ENCODE data around the gene GUCY2C. TPM values are rescaled to one million over a fixed set of nuclear protein-coding genes. Genes with fewer than 3 reads are reported as not detected.

GUCY2C gene
- total RNA-seq, 4 donors from 2014 or later, result 20.5 to 87.4 (median 77.5) TPM

DNA sequence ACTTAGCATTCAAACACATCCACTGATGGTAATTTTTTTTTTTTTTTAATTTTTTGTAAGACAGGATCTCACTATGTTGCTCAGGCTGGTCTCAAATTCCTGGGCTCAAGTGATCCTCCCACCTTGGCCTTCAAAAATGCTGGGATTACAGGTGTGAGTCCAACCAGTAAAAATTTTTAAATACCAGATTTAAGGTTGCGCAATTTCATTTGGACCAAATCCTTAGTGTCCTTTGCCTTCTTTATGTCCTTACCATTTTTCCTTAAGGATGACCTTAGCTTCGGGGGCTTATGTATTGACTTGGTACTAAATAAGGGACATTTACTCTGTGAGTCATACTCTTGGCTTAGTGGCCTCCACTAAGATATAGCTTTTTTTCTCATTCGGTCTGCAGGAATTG is 124.6 kb downstream of the GUCY2C start:
- 93 to 100% methylated on average over 2 to 3 of the region's 3 CpGs for WGBS, 2 donors (ENCODE audit: low coverage in 1 of 2)
- in situ Hi-C loops (cut with MboI; ENCODE audit: low pct_ligation_motif_present in 1 of 4, low pct_unique_long_range_greater_than_20kb in 1 of 4, low sequenced_read_pairs in 3 of 4), result no loop called here
- H3K4me1 ChIP-seq, result peaks cover 0 to 28% (median 13%) of the 10 kb centered on the region in 4 donors

DNA sequence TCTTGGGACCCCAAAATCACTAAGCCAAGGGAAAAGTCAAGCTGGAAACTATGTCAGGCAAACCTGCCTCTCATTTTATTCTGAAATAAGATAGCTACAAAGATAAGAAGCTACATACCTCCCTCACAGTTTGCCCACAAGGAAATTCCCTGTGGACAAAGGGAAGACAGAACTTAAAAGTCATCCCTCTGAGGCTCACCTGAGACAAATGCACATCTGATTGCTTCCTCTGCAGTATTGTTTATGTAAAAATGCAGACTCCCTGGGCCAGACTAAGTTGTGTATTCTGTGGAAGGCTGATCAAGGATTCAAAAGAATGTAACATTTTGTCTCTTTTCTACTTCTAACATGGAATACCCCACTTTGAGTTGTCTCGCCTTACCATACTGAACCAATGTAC is 126.2 kb downstream of the GUCY2C start:
- Histone ChIP-seq H3K27me3 (no peaks in the 10 kb centered on the region), H3K27ac (no peak overlapping the region), H3K36me3 (no peaks in the 10 kb centered on the region), H3K4me3 (no peak overlapping the region), H3K9me3 (no peaks in the 10 kb centered on the region), H3K4me1 (peaks cover 0 to 32% (median 14%) of the 10 kb centered on the region in 4 donors)
- in situ Hi-C loops (cut with MboI; ENCODE audit: low pct_ligation_motif_present in 1 of 4, low pct_unique_long_range_greater_than_20kb in 1 of 4, low sequenced_read_pairs in 3 of 4) (no loop called here), intact Hi-C loops (cut with DNase I; ENCODE audit: low total_unique reads) (no loop called here)
- WGBS, 2 donors (ENCODE audit: low coverage in 1 of 2), result 97 to 100% methylated on average over 1 of the region's 1 CpG
- TF ChIP-seq, protein P1, sequence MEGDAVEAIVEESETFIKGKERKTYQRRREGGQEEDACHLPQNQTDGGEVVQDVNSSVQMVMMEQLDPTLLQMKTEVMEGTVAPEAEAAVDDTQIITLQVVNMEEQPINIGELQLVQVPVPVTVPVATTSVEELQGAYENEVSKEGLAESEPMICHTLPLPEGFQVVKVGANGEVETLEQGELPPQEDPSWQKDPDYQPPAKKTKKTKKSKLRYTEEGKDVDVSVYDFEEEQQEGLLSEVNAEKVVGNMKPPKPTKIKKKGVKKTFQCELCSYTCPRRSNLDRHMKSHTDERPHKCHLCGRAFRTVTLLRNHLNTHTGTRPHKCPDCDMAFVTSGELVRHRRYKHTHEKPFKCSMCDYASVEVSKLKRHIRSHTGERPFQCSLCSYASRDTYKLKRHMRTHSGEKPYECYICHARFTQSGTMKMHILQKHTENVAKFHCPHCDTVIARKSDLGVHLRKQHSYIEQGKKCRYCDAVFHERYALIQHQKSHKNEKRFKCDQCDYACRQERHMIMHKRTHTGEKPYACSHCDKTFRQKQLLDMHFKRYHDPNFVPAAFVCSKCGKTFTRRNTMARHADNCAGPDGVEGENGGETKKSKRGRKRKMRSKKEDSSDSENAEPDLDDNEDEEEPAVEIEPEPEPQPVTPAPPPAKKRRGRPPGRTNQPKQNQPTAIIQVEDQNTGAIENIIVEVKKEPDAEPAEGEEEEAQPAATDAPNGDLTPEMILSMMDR (IDR thresholded peaks at IDR 0.05), result no peak
- TF ChIP-seq EP300 (IDR thresholded peaks at IDR 0.05; ENCODE audit: low read depth) (no peak), POLR2AphosphoS5 (IDR thresholded peaks at IDR 0.05) (no peak), POLR2A (IDR thresholded peaks at IDR 0.05) (no peak)
- no peak for DNase-seq

More for the DNA sequence above, 124.6 kb downstream of the GUCY2C start:
- Histone ChIP-seq H3K4me3 (no peak overlapping the region), H3K36me3 (no peaks in the 10 kb centered on the region), H3K27me3 (no peaks in the 10 kb centered on the region), H3K27ac (no peak overlapping the region), H3K9me3 (no peaks in the 10 kb centered on the region)
- no peak for DNase-seq
- intact Hi-C loops (cut with DNase I; ENCODE audit: low total_unique reads), result no loop called here
- TF ChIP-seq, protein P1 (IDR thresholded peaks at IDR 0.05), result no peak
- TF ChIP-seq POLR2A (IDR thresholded peaks at IDR 0.05) (no peak), POLR2AphosphoS5 (IDR thresholded peaks at IDR 0.05) (no peak), EP300 (IDR thresholded peaks at IDR 0.05; ENCODE audit: low read depth) (no peak)

DNA sequence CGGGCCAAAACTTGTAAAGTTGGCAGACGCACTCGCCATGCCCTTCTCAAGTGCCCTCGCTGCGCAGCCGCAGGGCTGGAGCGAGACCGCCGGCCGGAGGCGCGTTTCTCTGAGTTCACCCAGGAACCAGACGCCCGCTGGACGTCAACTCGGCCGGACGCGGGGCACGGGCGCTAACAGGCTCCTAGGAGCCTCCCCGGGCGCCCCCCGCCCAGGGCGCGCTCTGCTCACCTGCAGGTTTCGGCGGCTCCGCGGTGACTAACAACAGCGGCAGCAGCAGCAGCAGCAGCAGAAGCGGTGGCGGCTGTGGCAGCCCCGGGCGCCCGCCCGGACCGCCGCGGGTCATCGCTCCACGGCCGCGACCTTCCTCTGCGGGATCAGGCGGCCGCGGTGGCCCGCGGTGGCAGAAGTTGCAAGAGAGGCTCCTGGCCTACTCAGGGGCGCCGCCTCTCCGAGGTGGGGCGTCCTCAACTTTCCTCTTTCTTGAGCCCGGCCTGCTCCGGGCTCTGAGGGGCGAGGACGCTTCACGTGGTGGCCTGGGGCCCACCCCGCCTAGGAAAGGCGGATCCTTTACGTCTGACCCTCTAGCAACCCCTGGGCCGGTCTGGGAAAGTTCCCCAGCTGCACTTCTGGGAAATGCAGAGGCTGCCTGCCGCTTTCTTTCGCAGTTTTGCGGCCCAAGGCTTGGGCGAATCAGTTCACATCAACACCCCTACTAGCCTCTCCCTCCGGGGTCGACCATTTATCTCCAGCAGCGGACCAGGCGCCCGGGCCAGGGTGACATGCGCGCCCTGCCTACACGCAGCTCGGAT is 128.8 kb downstream of the GUCY2C start, which contains the start of gene PLBD1:
TSS of gene PLBD1 (minus strand) at position 533 of the 812 bp plus-strand sequence. CDS start at position 346, 187 bp downstream.
- TF ChIP-seq EP300 (IDR thresholded peaks at IDR 0.05; ENCODE audit: low read depth) (no peak), POLR2A (IDR thresholded peaks at IDR 0.05) (peak; percentile 74), POLR2AphosphoS5 (IDR thresholded peaks at IDR 0.05) (peak; percentile 47 to 53 (median 48))
- TF ChIP-seq, protein P1 (IDR thresholded peaks at IDR 0.05), result no peak
- in situ Hi-C loops (cut with MboI; ENCODE audit: low pct_ligation_motif_present in 1 of 4, low pct_unique_long_range_greater_than_20kb in 1 of 4, low sequenced_read_pairs in 3 of 4), result no loop called here
- H3K4me3 ChIP-seq, result peak within 1 kb of the TSS; percentile 48 to 68 (median 65)
- H3K27ac ChIP-seq, result peak within 1 kb of the TSS; percentile 72 to 92 (median 86)
- peaks cover 0 to 37% (median 14%) of the 10 kb centered on the region in 4 donors for H3K4me1 ChIP-seq
- H3K36me3 ChIP-seq, result no peaks in the 10 kb centered on the region
- no peaks in the 10 kb centered on the region for H3K9me3 ChIP-seq
- WGBS, 2 donors (ENCODE audit: low coverage in 1 of 2), result 10% methylated on average over 67 of the region's 76 CpGs; no CpG with 5 or more reads in 1 of the 2 donors
- intact Hi-C loops (cut with DNase I; ENCODE audit: low total_unique reads), result loop anchor here (5.0 kb wide), 1 partner anchor 620 kb away; no protein-coding TSS in a partner anchor
- no peaks in the 10 kb centered on the region for H3K27me3 ChIP-seq
- peak; percentile 71 for DNase-seq

DNA sequence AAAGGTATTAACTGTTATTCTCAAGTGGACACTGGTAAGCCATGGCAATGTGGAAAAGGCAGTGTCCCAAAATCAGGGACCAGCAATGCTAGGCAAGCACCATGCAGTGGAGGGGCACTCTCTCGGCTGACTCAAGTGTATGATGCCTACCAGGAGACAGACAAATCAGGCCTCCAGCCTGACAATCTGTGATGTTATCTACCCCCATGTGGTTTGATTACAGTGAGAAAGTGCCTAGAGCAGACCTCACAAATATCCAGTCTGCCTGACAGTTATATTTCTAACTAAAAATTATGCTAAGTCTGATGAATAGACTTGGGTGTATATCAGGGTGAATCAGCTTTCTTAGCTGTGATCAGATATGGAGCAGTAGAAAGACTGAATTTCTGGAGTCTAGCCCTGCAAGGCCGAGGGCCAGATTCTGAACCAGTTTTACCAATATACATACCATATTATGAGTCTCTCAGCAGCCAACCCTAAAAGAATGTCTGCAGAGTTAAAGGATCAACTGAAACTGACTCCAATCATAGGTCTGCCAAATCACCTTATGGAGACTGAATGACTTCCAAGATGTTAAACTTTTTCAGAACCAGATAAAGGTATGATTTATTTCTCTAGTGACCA is 132.0 kb downstream of the GUCY2C start:
- H3K4me1 ChIP-seq, result peaks cover 0 to 69% (median 23%) of the 10 kb centered on the region in 4 donors
- no peak for DNase-seq
- H3K27ac ChIP-seq, result no peak overlapping the region
- 85% methylated on average over 2 of the region's 2 CpGs; no CpG with 5 or more reads in 1 of the 2 donors for WGBS, 2 donors (ENCODE audit: low coverage in 1 of 2)
- intact Hi-C loops (cut with DNase I; ENCODE audit: low total_unique reads) (no loop called here), in situ Hi-C loops (cut with MboI; ENCODE audit: low pct_ligation_motif_present in 1 of 4, low pct_unique_long_range_greater_than_20kb in 1 of 4, low sequenced_read_pairs in 3 of 4) (no loop called here)
- TF ChIP-seq, protein P1 (IDR thresholded peaks at IDR 0.05), result no peak
- TF ChIP-seq POLR2A (IDR thresholded peaks at IDR 0.05), result no peak
- TF ChIP-seq POLR2AphosphoS5 (IDR thresholded peaks at IDR 0.05), result no peak
- no peak for TF ChIP-seq EP300 (IDR thresholded peaks at IDR 0.05; ENCODE audit: low read depth)
- H3K27me3 ChIP-seq, result no peaks in the 10 kb centered on the region
- H3K9me3 ChIP-seq, result no peaks in the 10 kb centered on the region
- no peak overlapping the region for H3K4me3 ChIP-seq
- no peaks in the 10 kb centered on the region for H3K36me3 ChIP-seq
